H1 (cell line): ENCODE measurements around the gene LIPG.

Experiments used
- EP300 ChIP-seq, 2 experiments: IDR thresholded peaks; 1 replicate in 1 of 2; 2 replicates in 1 of 2; pipeline ENCODE4 v1.6.1; 2011 to 2012; ENCODE audit warnings: low read depth in 2 of 2, low read length in 2 of 2, mild to moderate bottlenecking in 2 of 2, borderline replicate concordance in 1 of 2, inconsistent platforms in 1 of 2, moderate library complexity in 1 of 2
- EZH2 ChIP-seq: fragments of 200-600 bp; sonication (generic); IDR thresholded peaks from 2 replicates; pipeline ENCODE4 v1.7.1; 2012; ENCODE audit warnings: low read depth, mild to moderate bottlenecking, moderate library complexity, low read length, inconsistent platforms; ENCODE audit not compliant: severe bottlenecking
- KDM5A ChIP-seq: fragments of 200-600 bp; IDR thresholded peaks from 2 replicates; pipeline ENCODE4 v1.7.1; 2012; ENCODE audit warnings: mild to moderate bottlenecking, low read length, inconsistent platforms, mixed read lengths
- RAD21 ChIP-seq, 2 experiments: IDR thresholded peaks in 1 of 2; conservative IDR thresholded peaks in 1 of 2; 2 replicates each; pipeline ENCODE4 v1.6.1; 2011; ENCODE audit warnings: low read depth in 2 of 2, low read length in 2 of 2, improper control_type of control experiment in 1 of 2, inconsistent platforms in 1 of 2, mild to moderate bottlenecking in 1 of 2, moderate library complexity in 1 of 2
- RFX5 ChIP-seq: IDR thresholded peaks from 2 replicates; pipeline ENCODE4 v1.6.1; 2011; ENCODE audit warnings: low read depth, low read length, improper control_type of control experiment, borderline replicate concordance
- SIN3A ChIP-seq, 2 experiments: IDR thresholded peaks in 1 of 2; conservative IDR thresholded peaks in 1 of 2; 2 replicates each; pipeline ENCODE4 v1.6.1; 2011 to 2012; ENCODE audit warnings: low read length in 2 of 2, improper control_type of control experiment in 1 of 2, low read depth in 1 of 2, mild to moderate bottlenecking in 1 of 2
- TCF12 ChIP-seq: IDR thresholded peaks from 2 replicates; pipeline ENCODE4 v1.6.1; 2011; ENCODE audit warnings: low read depth, mild to moderate bottlenecking, low read length
- TF ChIP-seq, protein P1 (sequence below), 3 experiments: IDR thresholded peaks; 1 replicate in 2 of 3; 2 replicates in 1 of 3; pipeline versions ENCODE4 v1.5.1 to v1.6.1; 2011; ENCODE audit warnings: low read length in 3 of 3, mild to moderate bottlenecking in 3 of 3, inconsistent platforms in 2 of 3, low read depth in 1 of 3, moderate library complexity in 1 of 3; ENCODE audit not compliant: insufficient read depth in 1 of 3; ENCODE audit errors: control extremely low read depth in 1 of 3

DNA sequence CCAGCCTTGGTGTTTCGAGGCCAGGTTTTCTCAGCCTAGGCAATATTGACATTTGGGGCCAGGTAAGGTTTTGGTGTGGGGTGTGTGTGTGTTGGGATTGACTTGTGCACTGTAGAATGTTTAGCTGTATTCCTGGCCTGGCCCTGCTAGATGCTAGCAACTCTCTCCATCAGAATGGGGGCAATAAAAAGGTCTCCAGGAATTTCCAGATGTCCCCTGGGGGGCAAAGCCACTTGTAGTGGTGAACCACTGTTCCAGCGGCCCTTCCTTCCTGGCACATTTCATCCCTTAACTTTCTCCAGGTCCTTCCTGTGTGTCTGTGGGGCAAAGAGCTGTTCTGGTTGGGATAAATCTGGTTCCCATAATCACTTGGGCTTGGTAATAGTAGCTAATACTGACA, 12.0 kb downstream of the LIPG start:
- TF ChIP-seq, protein P1, sequence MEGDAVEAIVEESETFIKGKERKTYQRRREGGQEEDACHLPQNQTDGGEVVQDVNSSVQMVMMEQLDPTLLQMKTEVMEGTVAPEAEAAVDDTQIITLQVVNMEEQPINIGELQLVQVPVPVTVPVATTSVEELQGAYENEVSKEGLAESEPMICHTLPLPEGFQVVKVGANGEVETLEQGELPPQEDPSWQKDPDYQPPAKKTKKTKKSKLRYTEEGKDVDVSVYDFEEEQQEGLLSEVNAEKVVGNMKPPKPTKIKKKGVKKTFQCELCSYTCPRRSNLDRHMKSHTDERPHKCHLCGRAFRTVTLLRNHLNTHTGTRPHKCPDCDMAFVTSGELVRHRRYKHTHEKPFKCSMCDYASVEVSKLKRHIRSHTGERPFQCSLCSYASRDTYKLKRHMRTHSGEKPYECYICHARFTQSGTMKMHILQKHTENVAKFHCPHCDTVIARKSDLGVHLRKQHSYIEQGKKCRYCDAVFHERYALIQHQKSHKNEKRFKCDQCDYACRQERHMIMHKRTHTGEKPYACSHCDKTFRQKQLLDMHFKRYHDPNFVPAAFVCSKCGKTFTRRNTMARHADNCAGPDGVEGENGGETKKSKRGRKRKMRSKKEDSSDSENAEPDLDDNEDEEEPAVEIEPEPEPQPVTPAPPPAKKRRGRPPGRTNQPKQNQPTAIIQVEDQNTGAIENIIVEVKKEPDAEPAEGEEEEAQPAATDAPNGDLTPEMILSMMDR (IDR thresholded peaks at IDR 0.05; ENCODE audit: control extremely low read depth in 1 of 3, insufficient read depth in 1 of 3, low read depth in 1 of 3, low read length in 3 of 3) = no peak
- TF ChIP-seq TCF12 = no peak
- no peak for TF ChIP-seq SIN3A (conservative IDR thresholded peaks at IDR 0.05 in 1 of 2, IDR thresholded peaks at IDR 0.05 in 1 of 2; ENCODE audit: low read depth in 1 of 2, low read length in 2 of 2)
- TF ChIP-seq EP300 (IDR thresholded peaks at IDR 0.05; ENCODE audit: borderline replicate concordance in 1 of 2, low read depth in 2 of 2, low read length in 2 of 2) = no peak
- no peak for TF ChIP-seq RFX5
- no peak for TF ChIP-seq KDM5A
- no peak for TF ChIP-seq RAD21 (IDR thresholded peaks at IDR 0.05 in 1 of 2, conservative IDR thresholded peaks at IDR 0.05 in 1 of 2; ENCODE audit: low read depth in 2 of 2, low read length in 2 of 2)
- TF ChIP-seq EZH2 = no peak
